Measurements from ENCODE around the gene ARCN1.
A peak's percentile ranks its signal among the peaks of the same experiment; 100 is the strongest.

The ARCN1 gene

GRCh38 chr11:118572061-118572980 lies at the start of gene ARCN1:
ARCN1 (plus strand) TSS chr11:118572409; CDS start chr11:118572548, 139 bp downstream.
- peak; percentile 48 to 61 for DNase-seq (ENCODE audit: low read depth in 2 of 2, low spot score in 1 of 2)

- DNase-seq (ENCODE audit: low read depth in 2 of 2, low spot score in 1 of 2): no peak
Observed at GRCh38 chr11:118522571-118523072, 49.6 kb upstream of the ARCN1 start.

GRCh38 chr11:118524356-118524755 lies 47.9 kb upstream of the ARCN1 start:
- DNase-seq (ENCODE audit: low read depth in 2 of 2, low spot score in 1 of 2): no peak

GRCh38 chr11:118524757-118525470 lies 47.3 kb upstream of the ARCN1 start:
- no peak for DNase-seq (ENCODE audit: low read depth in 2 of 2, low spot score in 1 of 2)

GRCh38 chr11:118526688-118527087 lies 45.5 kb upstream of the ARCN1 start:
- no peak for DNase-seq (ENCODE audit: low read depth in 2 of 2, low spot score in 1 of 2)

- DNase-seq (ENCODE audit: low read depth in 2 of 2, low spot score in 1 of 2): no peak
Observed at GRCh38 chr11:118527109-118527508, 45.1 kb upstream of the ARCN1 start, which contains the start of gene TTC36. TTC36 (plus strand) TSS chr11:118527474; CDS start chr11:118527495, 21 bp downstream.

- no peak for DNase-seq (ENCODE audit: low read depth in 2 of 2, low spot score in 1 of 2)
Observed at GRCh38 chr11:118528511-118528910, 43.7 kb upstream of the ARCN1 start.

- DNase-seq (ENCODE audit: low read depth in 2 of 2, low spot score in 1 of 2): no peak
Observed at GRCh38 chr11:118529584-118530175, 42.5 kb upstream of the ARCN1 start.

- no peak for DNase-seq (ENCODE audit: low read depth in 2 of 2, low spot score in 1 of 2)
Observed at GRCh38 chr11:118530180-118530682, 42.0 kb upstream of the ARCN1 start.

- peak; percentile 21 to 46 for DNase-seq (ENCODE audit: low read depth in 2 of 2, low spot score in 1 of 2)
Observed at GRCh38 chr11:118530683-118531596, 41.3 kb upstream of the ARCN1 start, which contains the start of gene TMEM25. TMEM25 (plus strand) TSS chr11:118531192; CDS start chr11:118531802, 610 bp downstream.

- DNase-seq (ENCODE audit: low read depth in 2 of 2, low spot score in 1 of 2): no peak
Observed at GRCh38 chr11:118531597-118532084, 40.6 kb upstream of the ARCN1 start.

GRCh38 chr11:118532091-118532490 lies 40.1 kb upstream of the ARCN1 start:
- no peak for DNase-seq (ENCODE audit: low read depth in 2 of 2, low spot score in 1 of 2)

- DNase-seq (ENCODE audit: low read depth in 2 of 2, low spot score in 1 of 2): no peak
Observed at GRCh38 chr11:118532852-118533768, 39.1 kb upstream of the ARCN1 start.

GRCh38 chr11:118533769-118534729 lies 38.2 kb upstream of the ARCN1 start:
- no peak for DNase-seq (ENCODE audit: low read depth in 2 of 2, low spot score in 1 of 2)

- DNase-seq (ENCODE audit: low read depth in 2 of 2, low spot score in 1 of 2): no peak
Observed at GRCh38 chr11:118535261-118535660, 36.9 kb upstream of the ARCN1 start.

- no peak for DNase-seq (ENCODE audit: low read depth in 2 of 2, low spot score in 1 of 2)
Observed at GRCh38 chr11:118536726-118537125, 35.5 kb upstream of the ARCN1 start.

GRCh38 chr11:118537409-118537980 lies 34.7 kb upstream of the ARCN1 start:
- DNase-seq (ENCODE audit: low read depth in 2 of 2, low spot score in 1 of 2): no peak

Measured in stimulated activated CD8-positive, alpha-beta memory T cell treated with anti-CD3 and anti-CD28 coated beads, Interleukin-4, amount 100 ng/mL, for 1 hour (primary cell).